Measurements from ENCODE around the gene TRPM3.

Gene TRPM3

GRCh38 chr9:70532716-70533115, 588.7 kb downstream of the TRPM3 start:
- ATAC-seq, result no peak
- no peak for TF ChIP-seq TOX (CRISPR knock-in tag; IDR thresholded peaks at IDR 0.05; ENCODE audit: borderline replicate concordance)
- no peak for TF ChIP-seq ZC3H10 (CRISPR knock-in tag; IDR thresholded peaks at IDR 0.05)
- no peak for TF ChIP-seq ZNF8 (CRISPR knock-in tag; IDR thresholded peaks at IDR 0.05)
- TF ChIP-seq CREB5 (CRISPR knock-in tag; IDR thresholded peaks at IDR 0.05; ENCODE audit: low read depth), result no peak
- TF ChIP-seq ZFP30 (CRISPR knock-in tag; IDR thresholded peaks at IDR 0.05), result no peak
- TF ChIP-seq OSR1 (CRISPR knock-in tag; IDR thresholded peaks at IDR 0.05), result no peak
- TF ChIP-seq PATZ1 (CRISPR knock-in tag; IDR thresholded peaks at IDR 0.05; ENCODE audit: borderline replicate concordance), result no peak
- no peak for TF ChIP-seq BACH2 (CRISPR knock-in tag; IDR thresholded peaks at IDR 0.05; ENCODE audit: borderline replicate concordance)
- TF ChIP-seq ARNTL (CRISPR knock-in tag; IDR thresholded peaks at IDR 0.05; ENCODE audit: borderline replicate concordance, low read depth), result no peak
- no peak for TF ChIP-seq PPARA (CRISPR knock-in tag; IDR thresholded peaks at IDR 0.05; ENCODE audit: borderline replicate concordance)
- no peak for TF ChIP-seq CSRNP3 (CRISPR knock-in tag; IDR thresholded peaks at IDR 0.05)
- TF ChIP-seq ZFP3 (CRISPR knock-in tag; IDR thresholded peaks at IDR 0.05), result no peak
- no peak for TF ChIP-seq SNAI2 (CRISPR knock-in tag; IDR thresholded peaks at IDR 0.05)
- TF ChIP-seq ISL1 (CRISPR knock-in tag; IDR thresholded peaks at IDR 0.05), result no peak
- no peak for TF ChIP-seq GLIS3 (CRISPR knock-in tag; IDR thresholded peaks at IDR 0.05)
- TF ChIP-seq ZNF565 (CRISPR knock-in tag; conservative IDR thresholded peaks at IDR 0.05; ENCODE audit: low read depth), result no peak
- TF ChIP-seq ESRRG (CRISPR knock-in tag; IDR thresholded peaks at IDR 0.05), result no peak
- no peak for TF ChIP-seq ZNF70 (CRISPR knock-in tag; IDR thresholded peaks at IDR 0.05)
- no peak for TF ChIP-seq POU6F1 (CRISPR knock-in tag; IDR thresholded peaks at IDR 0.05; ENCODE audit: borderline replicate concordance, low read depth)

- TF ChIP-seq ZC3H10 (CRISPR knock-in tag; IDR thresholded peaks at IDR 0.05), result no peak
- no peak for TF ChIP-seq ZNF565 (CRISPR knock-in tag; conservative IDR thresholded peaks at IDR 0.05; ENCODE audit: low read depth)
- TF ChIP-seq CSRNP3 (CRISPR knock-in tag; IDR thresholded peaks at IDR 0.05), result no peak
- ATAC-seq, result no peak
Measured at GRCh38 chr9:70531311-70531710, 590.1 kb downstream of the TRPM3 start.

- TF ChIP-seq ZC3H10 (CRISPR knock-in tag; IDR thresholded peaks at IDR 0.05) (no peak), GLIS3 (CRISPR knock-in tag; IDR thresholded peaks at IDR 0.05) (no peak), TOX (CRISPR knock-in tag; IDR thresholded peaks at IDR 0.05; ENCODE audit: borderline replicate concordance) (no peak), CREB5 (CRISPR knock-in tag; IDR thresholded peaks at IDR 0.05; ENCODE audit: low read depth) (no peak), BACH2 (CRISPR knock-in tag; IDR thresholded peaks at IDR 0.05; ENCODE audit: borderline replicate concordance) (no peak), CSDC2 (CRISPR knock-in tag; IDR thresholded peaks at IDR 0.05) (no peak), ZFP3 (CRISPR knock-in tag; IDR thresholded peaks at IDR 0.05) (no peak), ZNF8 (CRISPR knock-in tag; IDR thresholded peaks at IDR 0.05) (no peak), TSHZ2 (CRISPR knock-in tag; IDR thresholded peaks at IDR 0.05) (no peak), POU6F1 (CRISPR knock-in tag; IDR thresholded peaks at IDR 0.05; ENCODE audit: borderline replicate concordance, low read depth) (no peak)
- no peak for ATAC-seq
Measured at GRCh38 chr9:70530716-70531115, 590.7 kb downstream of the TRPM3 start.

Measured in SK-N-SH treated with all-trans-retinoic acid at 6 μM for 48 hours (cell line).